H1 (cell line): Measurements from ENCODE around the gene TMED8.

Source experiments
- BCL11A ChIP-seq, 2 experiments: IDR thresholded peaks; one replicate each; pipeline ENCODE4 v1.6.1; 2011; ENCODE audit warnings: low read depth in 2 of 2, low read length in 2 of 2, mild to moderate bottlenecking in 2 of 2
- BRCA1 ChIP-seq: IDR thresholded peaks from 2 replicates; pipeline ENCODE4 v1.6.1; 2012; ENCODE audit warnings: low read depth, low read length, improper control_type of control experiment
- CTCF ChIP-seq, 3 experiments: IDR thresholded peaks; 1 replicate in 2 of 3; 2 replicates in 1 of 3; pipeline versions ENCODE4 v1.5.1 to v1.6.1; 2011; ENCODE audit warnings: low read length in 3 of 3, mild to moderate bottlenecking in 3 of 3, inconsistent platforms in 2 of 3, low read depth in 1 of 3, moderate library complexity in 1 of 3; ENCODE audit not compliant: insufficient read depth in 1 of 3; ENCODE audit errors: control extremely low read depth in 1 of 3
- EGR1 ChIP-seq: IDR thresholded peaks from 2 replicates; pipeline ENCODE4 v1.6.1; 2011; ENCODE audit warnings: low read depth, low read length, borderline replicate concordance
- EP300 ChIP-seq, 2 experiments: IDR thresholded peaks; 1 replicate in 1 of 2; 2 replicates in 1 of 2; pipeline ENCODE4 v1.6.1; 2011 to 2012; ENCODE audit warnings: low read depth in 2 of 2, low read length in 2 of 2, mild to moderate bottlenecking in 2 of 2, borderline replicate concordance in 1 of 2, inconsistent platforms in 1 of 2, moderate library complexity in 1 of 2
- EZH2 ChIP-seq: fragments of 200-600 bp; sonication (generic); IDR thresholded peaks from 2 replicates; pipeline ENCODE4 v1.7.1; 2012; ENCODE audit warnings: low read depth, mild to moderate bottlenecking, moderate library complexity, low read length, inconsistent platforms; ENCODE audit not compliant: severe bottlenecking
- GABPA ChIP-seq: IDR thresholded peaks from 2 replicates; pipeline ENCODE4 v1.6.1; 2011; ENCODE audit warnings: mild to moderate bottlenecking, low read length, moderate library complexity, borderline replicate concordance; ENCODE audit not compliant: insufficient read depth
- HDAC2 ChIP-seq, 2 experiments: fragments of 300-600 bp in 1 of 2; sonication (generic) in 1 of 2; IDR thresholded peaks; 2 replicates each; pipeline ENCODE4 v1.6.1; 2011 to 2012; ENCODE audit warnings: low read depth in 2 of 2, low read length in 2 of 2, mild to moderate bottlenecking in 2 of 2, moderate library complexity in 2 of 2, borderline replicate concordance in 1 of 2, inconsistent platforms in 1 of 2
- MAX ChIP-seq: IDR thresholded peaks from 2 replicates; pipeline ENCODE4 v1.6.1; 2012; ENCODE audit warnings: inconsistent platforms
- POLR2A ChIP-seq, 2 experiments: IDR thresholded peaks; 1 replicate in 1 of 2; 2 replicates in 1 of 2; pipeline ENCODE4 v1.6.1; 2011; ENCODE audit warnings: low read depth in 2 of 2, low read length in 2 of 2, mild to moderate bottlenecking in 2 of 2; ENCODE audit errors: control extremely low read depth in 1 of 2
- POLR2AphosphoS5 ChIP-seq: IDR thresholded peaks from 2 replicates; pipeline ENCODE4 v1.6.1; 2011; ENCODE audit warnings: low read depth, low read length
- RFX5 ChIP-seq: IDR thresholded peaks from 2 replicates; pipeline ENCODE4 v1.6.1; 2011; ENCODE audit warnings: low read depth, low read length, improper control_type of control experiment, borderline replicate concordance
- TAF7 ChIP-seq: optimal IDR thresholded peaks from 2 replicates; pipeline ENCODE3; 2011; ENCODE audit warnings: low read depth, mild to moderate bottlenecking, inconsistent platforms, low read length, moderate library complexity, borderline replicate concordance
- ZNF274 ChIP-seq: IDR thresholded peaks from 2 replicates; pipeline ENCODE4 v1.7.0; 2012; ENCODE audit warnings: low read length, borderline replicate concordance; ENCODE audit errors: extremely low read depth

- TF ChIP-seq MAX: no peak
- no peak for TF ChIP-seq CTCF (IDR thresholded peaks at IDR 0.05; ENCODE audit: control extremely low read depth in 1 of 3, insufficient read depth in 1 of 3, low read depth in 1 of 3, low read length in 3 of 3)
- TF ChIP-seq ZNF274: no peak
- no peak for TF ChIP-seq POLR2AphosphoS5
- no peak for TF ChIP-seq EZH2
- TF ChIP-seq RFX5: no peak
- TF ChIP-seq POLR2A (IDR thresholded peaks at IDR 0.05; ENCODE audit: control extremely low read depth in 1 of 2, low read depth in 2 of 2, low read length in 2 of 2): no peak
- no peak for TF ChIP-seq TAF7
- TF ChIP-seq HDAC2 (IDR thresholded peaks at IDR 0.05; ENCODE audit: borderline replicate concordance in 1 of 2, low read depth in 2 of 2, low read length in 2 of 2): no peak
- no peak for TF ChIP-seq BRCA1
- no peak for TF ChIP-seq EGR1
- no peak for TF ChIP-seq EP300 (IDR thresholded peaks at IDR 0.05; ENCODE audit: borderline replicate concordance in 1 of 2, low read depth in 2 of 2, low read length in 2 of 2)
- no peak for TF ChIP-seq BCL11A (IDR thresholded peaks at IDR 0.05; ENCODE audit: low read depth in 2 of 2, low read length in 2 of 2)
- no peak for TF ChIP-seq GABPA
Observed at GRCh38 chr14:77403768-77404167, 26.9 kb upstream of the TMED8 start.
